GM21529 (cell line): ENCODE results near the gene CDKL1.
"Not testable (repeated sequence)": the region's sequence is repeated elsewhere in the genome, so short reads cannot be mapped to it uniquely, and the experiment has no call there.

Experiments used
- ATAC-seq: cut with Tn5 transposase; IDR thresholded peaks from one replicate; pipeline ENCODE4 v1.9.1; 2021; ENCODE audit not compliant: unreplicated experiment

The CDKL1 gene

DNA sequence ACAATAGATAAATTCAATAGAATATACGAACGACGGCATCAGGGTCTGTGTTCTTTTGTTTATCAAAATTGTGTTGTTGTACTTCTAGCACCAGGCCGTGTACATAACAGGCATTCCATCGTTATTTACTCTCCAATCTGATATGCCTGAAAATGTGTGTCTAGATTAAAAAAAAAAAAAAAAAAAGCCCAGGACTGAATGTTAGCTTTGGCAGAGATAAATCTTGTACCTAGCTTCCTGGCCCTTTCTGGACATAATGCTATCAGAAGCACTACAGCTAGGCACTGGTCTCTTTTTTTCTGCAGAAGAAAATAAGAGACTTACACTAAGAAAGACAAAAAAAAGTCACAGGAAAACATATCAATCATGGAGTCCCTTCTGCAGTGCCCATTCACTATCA is 37.0 kb downstream of the CDKL1 start:
- ATAC-seq: no peak

DNA sequence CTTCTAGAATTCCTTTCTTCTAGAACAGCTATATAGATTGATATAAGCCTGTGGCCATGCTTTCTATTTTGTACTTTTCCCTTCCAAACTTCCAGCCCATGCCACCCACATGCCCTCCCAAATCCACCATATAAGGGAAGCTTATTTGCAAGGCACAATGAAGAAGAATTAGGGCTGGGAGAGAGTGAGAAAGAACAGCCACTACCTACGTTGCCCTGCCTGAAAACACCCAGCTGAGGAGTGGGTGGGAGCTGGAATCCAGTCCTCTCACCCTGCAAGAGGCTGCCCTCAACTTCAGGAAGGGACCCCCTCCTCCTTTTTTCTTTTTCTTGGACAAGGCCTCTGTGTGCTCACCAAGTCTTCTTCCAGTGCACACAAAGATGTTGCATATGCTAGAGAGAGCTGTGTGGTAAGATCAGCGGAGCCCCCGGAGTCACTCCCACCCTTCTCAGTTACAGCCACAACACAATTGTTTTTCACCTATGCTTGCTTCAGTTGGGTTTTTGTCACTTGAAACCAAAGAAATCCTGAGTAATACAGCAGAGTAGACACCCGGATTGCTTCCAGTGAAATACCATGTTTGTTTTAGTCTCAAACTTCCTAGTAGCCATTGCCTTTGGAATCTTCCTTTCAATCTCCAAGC is 38.8 kb downstream of the CDKL1 start:
- no peak for ATAC-seq

DNA sequence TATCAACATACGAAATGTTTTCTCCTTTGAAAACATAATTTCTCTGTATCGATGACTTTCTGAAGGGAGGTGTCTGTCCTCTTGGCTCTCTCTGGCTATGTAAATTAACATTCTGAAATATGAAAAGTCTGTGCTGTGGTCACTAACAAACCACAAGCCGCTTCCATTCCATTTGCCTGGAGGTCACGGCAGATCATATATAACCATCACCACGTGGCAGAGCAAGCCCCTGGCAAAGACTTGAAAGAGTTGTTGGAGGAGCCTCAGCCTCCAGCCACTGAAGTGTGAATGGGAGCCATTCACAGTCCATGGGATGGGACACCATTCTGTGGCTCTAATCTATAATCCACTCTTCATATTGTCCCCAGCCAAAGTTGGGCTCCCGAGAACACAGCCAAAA is 39.6 kb downstream of the CDKL1 start:
- no peak for ATAC-seq

DNA sequence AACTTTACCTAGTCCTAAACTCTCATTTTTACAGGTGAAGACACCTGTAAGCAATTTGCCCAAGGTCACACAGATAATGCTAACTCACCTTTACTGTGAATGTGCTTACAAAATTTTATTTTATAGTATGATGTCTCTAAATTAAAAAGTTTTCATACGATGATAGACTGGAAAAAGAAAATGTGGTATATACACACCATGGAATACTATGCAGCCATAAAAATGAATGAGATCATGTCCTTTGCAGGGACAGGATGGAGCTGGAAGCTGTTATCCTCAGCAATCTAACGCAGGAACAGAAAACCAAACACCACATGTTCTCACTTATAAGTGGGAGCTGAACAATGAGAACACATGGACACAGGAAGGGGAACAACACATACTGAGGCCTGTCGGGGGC is 40.4 kb downstream of the CDKL1 start:
- ATAC-seq: not testable (repeated sequence)

DNA sequence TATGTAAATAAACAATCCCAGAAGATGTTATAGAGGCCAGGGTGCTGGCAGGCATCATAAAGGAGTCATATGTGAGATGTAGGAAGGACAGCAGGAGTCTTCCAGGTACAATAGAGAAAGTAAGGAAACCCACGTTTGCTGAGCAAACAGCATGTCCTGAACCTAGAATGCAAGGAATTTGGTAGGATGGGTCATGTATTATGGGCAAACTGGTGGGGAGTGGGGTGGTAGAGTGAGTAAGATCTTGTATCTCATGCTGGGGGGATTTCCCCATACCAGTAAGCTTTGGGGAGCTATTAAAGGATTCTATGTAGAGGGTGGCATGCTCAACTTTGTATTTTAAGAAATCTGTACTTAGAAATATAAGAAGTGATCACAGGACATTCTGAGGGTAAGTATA is 41.0 kb downstream of the CDKL1 start:
- ATAC-seq: no peak

DNA sequence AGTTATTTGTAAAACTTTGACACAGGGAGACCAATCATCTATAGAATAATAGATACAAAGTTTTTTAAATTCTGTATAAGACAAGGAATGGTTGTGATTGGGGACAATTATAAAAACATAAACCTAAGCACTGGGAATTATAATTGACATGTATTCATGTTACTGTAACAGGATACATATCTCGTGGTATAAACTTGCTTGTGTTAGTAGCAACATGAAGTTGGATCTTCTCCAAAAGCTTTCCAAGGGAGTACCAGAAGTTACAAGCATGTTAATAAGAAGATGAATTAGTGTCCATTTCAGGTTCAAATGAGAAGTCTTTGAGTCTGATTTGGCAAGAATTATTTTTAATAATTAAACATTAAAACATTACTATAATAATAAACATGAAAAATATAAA is 42.2 kb downstream of the CDKL1 start:
- ATAC-seq: no peak

DNA sequence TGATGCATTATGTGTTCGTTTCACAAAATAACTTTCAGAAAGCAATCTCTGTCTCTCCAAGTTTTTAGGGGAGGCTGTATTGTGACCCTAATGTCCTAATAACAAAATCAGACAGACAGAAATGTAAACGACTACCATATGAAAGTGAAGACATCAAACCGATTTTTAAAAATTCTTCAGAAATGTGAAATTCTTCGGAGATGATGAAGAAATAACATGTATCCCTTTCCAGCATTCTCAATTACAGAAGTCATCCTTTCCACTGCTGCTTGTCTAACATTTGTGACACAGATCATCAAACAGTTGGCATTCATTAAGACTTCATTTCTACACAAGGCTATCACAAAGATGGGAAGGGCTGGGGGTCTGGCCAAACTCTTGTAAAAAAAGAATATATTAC is 43.6 kb downstream of the CDKL1 start:
- no peak for ATAC-seq

DNA sequence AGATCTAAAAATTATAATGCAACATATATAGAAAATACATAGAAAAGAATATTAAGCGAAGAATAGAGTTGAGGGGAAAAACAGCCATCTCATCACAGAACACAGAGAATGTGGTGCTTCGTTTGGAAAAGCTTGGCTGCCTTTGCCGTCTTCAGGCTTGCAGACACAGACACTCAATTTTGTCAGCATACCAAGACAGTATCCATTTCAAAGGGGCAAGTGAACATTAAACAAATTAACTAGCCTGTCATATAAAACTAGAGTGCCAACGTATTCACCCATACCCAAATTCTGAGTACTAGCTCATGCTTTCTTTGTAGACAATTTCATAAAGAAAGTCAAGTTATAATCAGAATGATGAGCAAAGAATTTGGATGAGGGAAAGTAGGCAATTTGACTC is 44.1 kb downstream of the CDKL1 start:
- no peak for ATAC-seq

DNA sequence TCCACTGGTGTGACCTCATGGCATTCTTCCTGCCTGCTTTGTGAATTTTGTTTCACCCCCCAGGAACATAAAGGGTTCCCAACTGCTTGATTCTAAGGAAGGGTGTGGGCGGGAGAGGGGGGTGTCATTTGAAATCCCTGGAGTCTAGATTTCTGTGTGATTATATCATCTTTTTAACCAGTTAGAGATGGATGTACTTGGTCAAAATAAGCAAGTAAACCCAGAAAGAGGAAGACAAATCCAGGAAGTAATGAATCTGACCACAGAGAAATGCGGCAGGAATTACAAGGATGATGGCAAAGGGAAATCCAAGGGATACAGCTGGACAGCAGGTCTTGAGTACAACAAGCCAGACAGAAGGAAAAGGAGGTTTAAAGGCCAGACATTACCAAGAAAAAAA is 45.7 kb downstream of the CDKL1 start:
- ATAC-seq: no peak

DNA sequence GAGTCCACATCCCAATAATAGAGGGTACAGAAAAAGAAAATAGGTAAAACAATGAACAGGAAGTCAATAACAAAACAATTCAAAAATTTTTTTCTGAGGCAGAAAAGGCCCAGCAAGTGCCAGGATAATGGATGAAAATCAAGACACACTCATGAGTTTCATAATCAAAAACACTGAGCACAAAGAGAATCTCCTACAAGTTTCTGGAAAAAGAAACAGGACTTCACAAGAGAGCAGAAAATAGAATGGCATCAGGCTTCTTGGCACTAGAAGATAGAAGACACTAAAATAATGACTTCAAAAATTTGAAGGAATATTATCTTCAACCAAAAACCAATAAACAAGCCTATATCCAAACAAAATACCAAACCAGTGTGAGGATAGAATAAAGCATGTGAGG is 47.7 kb downstream of the CDKL1 start:
- no peak for ATAC-seq

DNA sequence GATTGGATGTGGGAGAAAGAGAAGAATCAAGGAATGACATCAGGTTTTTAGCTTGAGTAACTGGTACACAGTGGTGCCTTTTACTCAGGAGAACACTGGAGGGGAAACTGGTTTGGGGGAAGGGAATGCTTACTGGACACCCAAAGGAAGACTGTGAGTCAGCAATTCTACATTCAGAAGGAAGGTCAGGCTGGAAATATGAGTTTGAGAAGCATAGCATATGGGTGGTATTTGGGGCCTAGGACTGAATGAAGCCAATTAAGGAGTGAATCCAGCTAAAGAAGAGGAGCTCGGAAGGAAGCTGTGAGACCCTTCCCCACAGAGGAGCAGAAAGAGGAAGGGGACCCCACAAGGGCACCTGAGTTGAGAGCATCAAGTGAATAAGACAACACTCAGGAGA is 49.2 kb downstream of the CDKL1 start:
- ATAC-seq: no peak

DNA sequence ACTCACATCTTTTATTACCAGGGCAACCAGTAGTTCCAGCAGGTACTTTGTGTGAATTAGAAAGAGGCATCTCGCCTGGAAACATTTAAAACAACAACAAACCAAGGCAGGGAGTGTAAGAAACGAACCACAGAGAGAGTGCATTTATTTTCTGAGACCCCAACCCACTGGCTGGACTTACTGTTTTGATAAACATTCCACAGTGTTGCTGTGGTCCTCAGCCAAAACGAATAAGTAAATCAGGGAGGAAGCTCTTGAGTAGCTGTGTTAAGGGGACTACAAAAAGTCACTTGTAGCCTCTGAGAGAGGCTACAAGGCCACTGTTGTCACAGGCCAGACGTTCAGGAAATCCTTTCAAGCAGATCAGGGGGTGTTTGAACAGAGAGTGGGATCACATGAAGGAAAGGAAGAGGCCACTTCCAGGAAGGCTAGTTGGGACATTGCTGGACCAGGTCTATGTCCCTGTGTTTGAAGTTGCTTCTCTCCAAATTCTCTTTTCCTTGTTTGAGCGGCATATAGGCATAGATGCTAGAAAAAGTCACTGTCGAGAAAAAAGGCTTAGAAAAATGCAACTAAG is 50.7 kb downstream of the CDKL1 start:
- ATAC-seq: no peak

DNA sequence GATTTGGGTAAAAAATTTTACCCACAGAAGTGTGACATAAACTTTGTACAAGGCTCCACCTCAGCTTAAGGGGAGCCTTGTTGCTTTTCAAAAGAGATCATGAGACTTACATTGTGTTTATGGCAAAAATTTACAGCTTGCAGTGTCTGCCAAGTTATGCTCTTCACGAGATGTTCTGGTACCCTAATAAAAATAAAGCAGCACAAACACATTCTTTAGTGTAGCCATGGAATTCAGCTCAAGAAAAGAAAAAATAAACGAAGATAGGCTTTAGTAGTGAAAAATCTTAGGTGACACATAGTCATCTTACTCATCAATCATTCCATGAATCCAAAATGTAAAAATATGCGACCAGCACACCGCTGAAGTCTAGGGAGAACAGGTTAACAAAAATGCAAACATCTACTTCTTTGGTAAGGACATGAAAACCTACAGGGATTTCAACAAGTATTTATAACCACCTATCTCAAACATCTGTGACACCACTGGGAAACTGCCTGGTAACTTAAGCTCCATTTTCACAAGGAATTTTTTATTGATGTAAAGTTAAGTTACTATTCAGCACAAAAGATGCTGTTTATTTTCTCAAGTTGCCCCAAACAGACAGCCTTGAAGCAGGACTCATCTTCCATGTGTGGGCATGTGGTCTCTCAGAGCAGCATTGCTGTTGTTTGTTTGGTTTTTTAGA is 51.7 kb downstream of the CDKL1 start:
- no peak for ATAC-seq

DNA sequence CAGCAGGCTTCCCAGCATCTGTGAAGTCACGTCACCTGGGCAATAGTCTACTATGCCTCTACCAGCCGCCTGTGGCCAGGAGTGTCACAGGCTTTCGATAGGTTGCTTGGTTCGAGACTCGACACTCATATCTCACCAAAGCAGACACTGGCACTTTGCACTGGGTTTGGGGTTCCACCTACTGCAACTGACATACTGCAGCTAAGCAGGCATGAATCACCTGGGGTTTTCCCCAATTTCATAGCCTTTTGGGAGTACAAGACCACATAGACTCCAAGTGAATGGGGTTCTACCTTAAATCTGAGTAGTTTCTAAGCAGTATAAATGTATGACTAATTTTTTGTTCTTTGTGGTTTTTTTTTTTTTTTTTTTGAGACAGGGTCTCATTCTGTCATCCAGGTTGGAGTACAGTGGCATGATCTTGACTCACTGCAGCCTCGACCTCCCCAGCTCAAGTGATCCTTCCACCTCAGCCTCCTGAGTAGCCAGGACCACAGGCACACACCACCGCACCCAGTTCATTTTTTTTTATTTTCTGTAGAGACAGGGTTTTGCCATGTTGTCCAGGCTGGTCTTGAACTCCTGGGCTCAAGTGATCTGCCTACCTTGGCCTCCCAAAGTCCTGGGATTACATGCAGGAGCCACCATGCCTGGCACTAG is 52.4 kb downstream of the CDKL1 start:
- peak; percentile 92 for ATAC-seq

DNA sequence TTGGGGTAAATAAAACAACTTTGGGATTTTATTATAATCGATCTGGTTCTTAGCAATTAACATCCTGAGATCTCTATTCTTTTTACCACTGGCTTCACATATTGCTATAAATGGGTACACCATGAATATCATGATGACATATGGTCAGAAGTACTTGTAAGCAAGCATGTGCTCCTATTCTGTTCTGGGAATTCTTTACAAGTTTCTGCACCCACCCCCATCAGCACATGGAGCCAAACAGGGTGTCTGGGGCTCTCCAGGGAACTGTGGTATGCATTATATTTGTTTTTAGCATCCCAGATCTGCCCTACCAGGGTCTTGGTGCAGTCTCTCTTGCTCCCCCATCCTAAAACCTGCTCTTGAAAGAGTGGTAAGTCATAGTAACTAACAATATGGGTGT is 53.2 kb downstream of the CDKL1 start:
- no peak for ATAC-seq

DNA sequence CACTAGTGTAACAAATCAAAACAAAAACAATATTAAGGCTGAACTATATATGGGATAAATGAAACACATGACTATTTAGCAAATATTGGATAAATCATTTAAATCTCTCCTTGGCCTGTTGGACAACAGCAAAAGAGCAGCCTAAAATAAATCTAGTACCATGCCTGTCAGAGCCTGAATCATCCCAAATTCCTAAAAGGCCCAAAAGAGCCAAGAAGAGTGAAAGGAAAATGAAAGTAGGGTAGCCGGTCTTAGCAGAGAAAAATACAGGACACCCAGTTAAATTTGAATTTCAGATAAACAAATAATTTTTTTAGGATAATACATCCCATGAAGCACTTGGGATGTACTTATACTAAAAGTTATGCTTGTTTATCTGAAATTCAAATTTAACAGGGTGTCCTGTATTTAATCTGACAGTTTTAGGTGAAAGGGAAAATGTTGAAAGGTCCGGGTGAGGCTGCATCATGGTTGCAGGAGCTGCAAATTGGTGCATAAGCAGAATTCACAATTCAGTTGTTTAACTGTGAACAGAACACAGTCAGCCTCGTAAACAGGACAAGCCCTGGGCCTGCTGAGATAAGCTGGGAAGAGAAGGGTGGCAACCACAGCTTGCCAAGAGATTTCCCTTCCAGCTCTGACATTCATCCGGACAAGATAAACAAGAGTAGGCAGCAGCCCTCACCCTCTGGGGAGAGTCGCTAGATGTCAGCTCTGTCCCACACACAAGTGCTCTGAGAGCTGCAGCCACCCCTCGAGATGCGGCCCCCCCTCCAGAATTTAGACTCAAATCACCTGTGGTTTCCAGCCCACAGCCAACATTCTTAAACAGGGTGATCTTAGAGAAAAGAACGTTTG is 54.2 kb downstream of the CDKL1 start:
- ATAC-seq: no peak

DNA sequence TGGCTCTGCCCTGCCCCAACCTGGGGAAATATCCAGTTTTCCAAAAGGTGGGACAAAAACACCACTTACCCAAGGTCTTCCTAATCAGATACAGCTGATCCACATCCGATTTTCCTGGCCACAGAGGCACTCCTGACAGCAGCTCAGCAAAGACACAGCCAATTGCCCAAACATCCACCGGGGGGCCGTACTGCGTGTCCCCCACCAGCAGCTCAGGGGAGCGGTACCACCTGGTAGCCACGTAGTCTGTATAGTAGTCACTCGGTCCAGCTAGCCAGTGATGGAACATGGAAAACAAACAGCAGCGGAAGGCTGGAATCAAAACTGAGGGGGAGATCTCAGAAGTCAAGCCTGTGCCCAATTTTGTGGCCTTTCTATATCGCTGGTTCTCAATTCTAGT is 55.7 kb downstream of the CDKL1 start:
- no peak for ATAC-seq

DNA sequence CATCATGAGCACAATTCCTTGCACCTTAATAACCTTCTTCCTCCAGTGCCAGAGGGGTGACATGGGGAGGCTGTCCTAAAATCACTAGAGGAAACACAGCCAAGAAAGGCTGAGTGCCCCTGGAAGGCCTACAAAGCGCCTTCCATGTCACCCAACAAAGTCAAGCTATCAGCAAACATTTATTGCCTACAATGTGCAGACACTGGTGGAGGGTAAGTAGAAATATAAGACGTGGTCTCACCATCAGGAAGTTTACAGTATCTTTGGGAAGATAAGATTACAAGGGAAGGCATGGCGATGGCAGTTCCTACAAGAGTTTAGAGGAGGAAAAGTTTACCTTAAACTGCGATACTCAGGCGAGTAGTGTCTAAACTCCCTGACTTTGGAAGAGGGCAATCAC is 56.6 kb downstream of the CDKL1 start:
- no peak for ATAC-seq

DNA sequence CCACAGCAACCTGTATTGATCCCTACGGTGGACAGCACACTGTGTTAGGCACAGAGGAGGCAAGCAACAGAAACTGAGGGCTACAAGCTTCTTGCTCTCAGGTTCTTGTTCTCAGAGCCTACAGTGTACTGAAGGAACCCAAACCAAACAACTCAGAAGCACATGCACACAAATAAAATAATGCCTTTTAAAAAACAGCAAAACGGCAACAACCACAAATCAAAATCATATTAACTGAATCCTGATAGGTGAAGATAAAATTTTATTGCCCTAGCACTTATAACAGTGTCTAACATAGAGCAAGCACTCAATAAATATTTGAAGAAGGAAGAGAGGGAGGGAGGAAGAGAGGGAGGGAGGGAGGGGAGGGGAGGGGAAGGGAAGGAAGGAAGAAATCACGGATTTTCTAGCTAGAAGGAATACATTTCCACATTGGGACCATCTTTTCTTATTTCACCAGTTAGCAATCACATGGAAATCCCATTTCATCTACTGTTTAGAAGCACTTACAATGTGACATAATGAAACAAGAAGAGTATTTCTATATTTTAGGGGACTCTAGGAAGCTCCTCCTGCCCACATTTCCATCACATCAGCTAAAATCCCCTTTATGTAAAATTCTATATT is 57.4 kb downstream of the CDKL1 start:
- no peak for ATAC-seq

DNA sequence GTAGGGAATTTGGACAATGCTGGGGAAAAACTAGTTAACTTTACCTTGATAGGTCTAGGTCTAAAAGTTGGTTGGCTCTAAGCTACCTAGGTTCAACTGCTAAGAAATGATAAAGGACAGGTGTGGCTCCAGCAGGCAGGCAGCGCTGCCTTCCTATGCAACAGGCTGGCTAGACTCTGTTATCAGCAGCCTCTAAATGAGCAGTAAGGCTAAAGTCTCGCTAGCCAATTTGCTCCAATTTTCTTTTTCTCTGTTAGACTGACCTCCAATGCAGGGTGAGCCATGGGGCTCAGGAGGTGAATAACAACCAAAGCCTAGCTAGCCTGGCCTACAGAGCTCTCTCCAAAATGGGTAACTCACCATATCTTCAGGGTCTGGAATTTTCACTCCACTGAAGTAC is 58.1 kb downstream of the CDKL1 start:
- no peak for ATAC-seq
